Measurements from ENCODE around the gene NPIPB13. TPM values are rescaled to one million over a fixed set of nuclear protein-coding genes. Genes with fewer than 3 reads are reported as not detected.

The NPIPB13 gene
- total RNA-seq, 1 donor from 2014 or later: 10.7 TPM

Other genes starting within 250 kb of the NPIPB13 start
- gene DOC2A, start 237.5 kb downstream of the NPIPB13 start, total RNA-seq (ENCODE audit: unreplicated experiment): 7.4 TPM
- gene C16orf92, start 225.3 kb downstream of the NPIPB13 start, total RNA-seq (ENCODE audit: unreplicated experiment): not detected
- gene TLCD3B, start 217.2 kb downstream of the NPIPB13 start, total RNA-seq (ENCODE audit: unreplicated experiment): 1.4 TPM
- gene ALDOA, start 182.7 kb downstream of the NPIPB13 start, total RNA-seq (ENCODE audit: unreplicated experiment): 551 TPM
- 191 TPM for gene PPP4C, start 172.5 kb downstream of the NPIPB13 start, total RNA-seq (ENCODE audit: unreplicated experiment)
- 2.6 TPM for gene TBX6, start 156.6 kb downstream of the NPIPB13 start, total RNA-seq (ENCODE audit: unreplicated experiment)
- 45.9 TPM for gene YPEL3, start 152.3 kb downstream of the NPIPB13 start, total RNA-seq (ENCODE audit: unreplicated experiment)
- 9.3 TPM for gene GDPD3, start 134.9 kb downstream of the NPIPB13 start, total RNA-seq (ENCODE audit: unreplicated experiment)
- 125 TPM for gene MAPK3, start 125.3 kb downstream of the NPIPB13 start, total RNA-seq (ENCODE audit: unreplicated experiment)
- 24.9 TPM for gene CORO1A, start 64.9 kb downstream of the NPIPB13 start, total RNA-seq (ENCODE audit: unreplicated experiment)
- gene BOLA2B, start 54.8 kb downstream of the NPIPB13 start, total RNA-seq (ENCODE audit: unreplicated experiment): 70.6 TPM
- 61.0 TPM for gene SLX1A, start 54.6 kb downstream of the NPIPB13 start, total RNA-seq (ENCODE audit: unreplicated experiment)
- gene SULT1A3, start 49.2 kb downstream of the NPIPB13 start, total RNA-seq (ENCODE audit: unreplicated experiment): 17.9 TPM
- gene CD2BP2, start 106.8 kb upstream of the NPIPB13 start, total RNA-seq (ENCODE audit: unreplicated experiment): 77.2 TPM
- gene TBC1D10B, start 122.0 kb upstream of the NPIPB13 start, total RNA-seq (ENCODE audit: unreplicated experiment): 62.4 TPM
- 0.85 TPM for gene MYL11, start 126.3 kb upstream of the NPIPB13 start, total RNA-seq (ENCODE audit: unreplicated experiment)
- gene SEPTIN1, start 134.1 kb upstream of the NPIPB13 start, total RNA-seq (ENCODE audit: unreplicated experiment): 1.6 TPM
- gene ZNF48, start 146.9 kb upstream of the NPIPB13 start, total RNA-seq (ENCODE audit: unreplicated experiment): 40.4 TPM
- 16.3 TPM for gene ZNF771, start 159.1 kb upstream of the NPIPB13 start, total RNA-seq (ENCODE audit: unreplicated experiment)
- 61.1 TPM for gene DCTPP1, start 181.6 kb upstream of the NPIPB13 start, total RNA-seq (ENCODE audit: unreplicated experiment)
- gene SEPHS2, start 197.4 kb upstream of the NPIPB13 start, total RNA-seq (ENCODE audit: unreplicated experiment): 43.1 TPM
- gene ITGAL, start 224.3 kb upstream of the NPIPB13 start, total RNA-seq (ENCODE audit: unreplicated experiment): not detected